GM21825 (cell line): ENCODE data around the gene FSTL4.
"Not testable (repeated sequence)": the region's sequence is repeated elsewhere in the genome, so short reads cannot be mapped to it uniquely, and the experiment has no call there.

ENCODE experiments used
- ATAC-seq: cut with Tn5 transposase; IDR thresholded peaks from one replicate; pipeline ENCODE4 v1.9.1; 2021; ENCODE audit warnings: mild to moderate bottlenecking, moderate library complexity; ENCODE audit not compliant: unreplicated experiment

Gene FSTL4

DNA sequence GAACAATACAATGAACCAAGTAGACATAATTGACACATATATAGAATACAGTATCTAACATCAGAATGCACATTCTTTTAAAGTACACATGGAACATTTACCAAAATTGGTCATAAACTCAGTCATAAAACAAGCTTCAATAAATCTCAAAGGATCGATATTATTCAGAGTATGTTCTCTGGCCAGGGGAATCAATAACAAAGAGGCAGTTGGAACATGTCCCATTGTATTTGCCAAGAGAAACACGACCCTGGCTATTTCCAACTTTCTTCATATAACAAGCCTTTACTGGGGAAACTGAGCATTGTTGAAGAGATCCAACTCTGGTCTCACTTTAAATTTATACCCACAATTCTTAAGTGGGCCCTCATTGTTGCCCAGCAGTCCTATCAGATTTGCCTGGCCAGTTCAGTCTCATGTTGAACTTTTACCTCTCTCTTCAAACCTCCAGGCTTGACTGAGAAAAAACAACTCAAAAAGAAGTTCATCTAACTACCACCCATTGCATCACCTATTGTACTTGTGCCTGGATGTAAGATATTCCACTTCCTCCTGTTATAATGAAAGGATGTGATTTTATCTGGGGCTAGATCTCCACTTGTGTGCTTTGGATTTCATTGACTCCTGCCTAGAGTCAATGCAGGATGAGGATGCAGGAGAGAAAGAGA lies 398.1 kb downstream of the FSTL4 start:
- ATAC-seq, result no peak

DNA sequence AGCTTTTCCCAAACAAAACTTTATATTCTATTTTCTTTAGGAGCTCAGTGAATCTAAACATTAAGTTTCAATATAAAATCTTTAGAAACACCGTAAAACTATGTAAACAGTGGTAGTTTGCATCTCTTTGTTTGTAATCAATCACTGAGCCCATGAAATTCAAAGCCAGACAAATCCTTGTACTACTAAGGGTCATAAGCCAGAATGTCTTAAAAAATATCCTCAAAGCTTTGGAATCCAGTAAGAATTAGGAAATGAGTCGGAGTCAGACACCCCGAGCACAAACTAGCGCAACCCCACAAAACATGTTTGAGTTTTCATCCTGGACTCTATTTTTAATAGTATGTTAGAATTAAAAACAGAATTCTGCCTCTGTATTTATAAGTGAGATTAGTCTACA lies 406.7 kb downstream of the FSTL4 start:
- ATAC-seq, result no peak

DNA sequence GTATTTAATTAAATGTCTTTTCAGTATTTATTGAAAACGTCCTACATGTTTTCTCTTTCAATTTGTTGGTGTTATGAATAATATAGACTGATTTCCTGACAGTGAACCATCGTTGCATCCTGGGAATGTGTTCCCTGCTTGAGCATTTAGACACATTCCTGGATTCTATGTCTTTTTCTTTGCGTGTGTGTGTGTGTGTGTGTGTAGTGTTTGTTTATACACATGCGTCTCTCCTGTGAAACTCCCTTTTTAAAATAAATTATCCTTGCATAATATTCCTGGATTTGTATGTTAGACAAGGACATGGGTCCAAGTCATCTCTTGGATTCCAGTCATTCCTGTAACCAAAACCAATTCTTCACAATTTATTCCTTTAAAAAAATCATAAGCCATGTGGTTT lies 407.1 kb downstream of the FSTL4 start:
- no peak for ATAC-seq

DNA sequence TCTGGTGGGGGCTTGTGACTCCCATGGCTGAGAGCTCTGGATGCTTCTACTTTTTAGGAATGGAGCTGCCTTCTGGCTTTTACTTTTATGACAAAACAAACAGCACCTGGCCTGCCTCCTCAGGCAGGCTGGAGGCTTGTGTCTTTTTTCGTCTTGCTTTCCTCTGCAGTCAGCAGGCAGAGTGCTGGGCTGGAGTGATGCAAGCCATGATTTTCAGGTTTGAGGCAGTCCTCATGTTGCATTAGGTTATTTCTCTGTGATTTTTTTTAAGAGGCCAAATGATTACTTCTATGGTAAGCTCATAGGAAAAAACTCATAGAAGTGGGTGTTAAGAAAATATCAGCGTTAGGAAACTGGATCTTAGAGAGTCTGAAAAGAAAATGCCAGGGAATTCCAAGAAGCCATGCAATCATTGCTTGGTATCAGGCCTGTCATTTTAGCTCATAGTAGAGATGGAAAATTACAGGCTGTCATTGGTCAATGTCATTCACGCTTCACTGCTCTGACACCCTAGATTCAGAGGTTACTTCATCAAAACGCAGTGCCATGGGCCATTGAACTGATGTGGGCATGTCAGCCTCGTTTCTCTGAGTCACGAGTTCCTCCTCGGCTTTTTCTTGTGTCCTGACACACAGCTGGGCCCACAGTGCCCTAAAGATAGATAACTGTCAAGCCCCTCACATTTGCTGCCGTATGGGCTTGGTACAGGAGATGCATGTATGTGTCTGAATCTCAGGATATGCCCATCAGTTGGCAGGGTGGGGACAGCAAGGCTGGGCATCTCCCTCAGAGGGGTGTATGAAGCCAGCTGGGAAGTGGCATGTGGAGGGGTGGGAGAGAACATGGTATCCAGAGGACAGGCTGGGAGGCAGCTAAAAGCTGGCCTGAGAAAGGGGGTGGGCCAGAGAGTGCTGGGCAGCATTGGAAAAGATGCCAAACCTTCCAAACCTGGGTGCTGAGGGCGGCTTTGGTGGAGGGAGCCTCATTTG lies 408.7 kb downstream of the FSTL4 start:
- ATAC-seq, result no peak

DNA sequence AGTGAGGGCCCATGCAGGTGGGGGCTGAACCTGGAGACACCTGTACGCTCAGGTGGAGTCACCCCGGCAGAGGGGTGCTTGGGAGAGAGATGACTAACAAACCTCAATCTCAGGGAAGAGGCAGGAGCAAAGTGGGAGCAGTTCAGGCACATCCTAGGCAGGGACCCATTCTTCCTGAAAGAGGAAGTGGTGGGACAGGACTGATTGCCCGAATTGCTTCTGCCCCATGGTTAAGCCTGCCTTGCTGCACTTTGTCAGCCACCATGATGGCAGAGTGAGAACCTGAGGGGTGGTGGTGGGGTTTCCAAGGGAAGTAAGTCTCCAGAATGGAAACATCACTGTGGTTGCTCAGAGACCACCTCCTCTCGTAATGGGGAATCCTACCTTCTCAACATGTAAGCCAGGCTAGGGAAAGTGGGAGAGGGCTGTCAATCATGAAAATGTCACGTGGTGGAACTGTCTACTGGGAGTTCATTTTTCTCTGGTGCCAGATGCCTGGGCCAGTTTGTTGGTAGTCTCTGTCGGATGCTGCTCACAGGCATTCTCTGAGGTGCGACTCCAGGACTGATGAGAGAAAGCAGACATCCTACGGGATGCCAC lies 410.2 kb downstream of the FSTL4 start:
- ATAC-seq, result no peak

DNA sequence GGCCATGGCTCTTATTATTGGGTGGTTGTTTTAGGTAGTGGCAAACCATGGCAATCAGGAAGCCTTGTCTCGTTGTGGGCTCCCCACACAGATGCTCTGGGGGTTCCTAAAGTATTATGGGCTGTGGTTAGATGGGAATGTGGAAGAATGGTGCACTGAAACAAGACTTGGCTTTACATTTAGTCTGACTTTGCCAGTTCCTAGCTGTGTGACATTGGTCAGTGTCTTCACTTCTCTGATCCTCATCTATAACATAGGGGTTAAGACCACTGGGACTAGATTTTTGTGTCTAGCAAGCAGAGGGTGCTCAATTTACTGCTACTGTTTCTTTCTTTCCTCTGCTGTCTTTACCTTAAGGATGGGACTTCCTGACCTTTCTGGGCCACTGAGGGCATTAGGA lies 411.0 kb downstream of the FSTL4 start:
- ATAC-seq, result no peak

DNA sequence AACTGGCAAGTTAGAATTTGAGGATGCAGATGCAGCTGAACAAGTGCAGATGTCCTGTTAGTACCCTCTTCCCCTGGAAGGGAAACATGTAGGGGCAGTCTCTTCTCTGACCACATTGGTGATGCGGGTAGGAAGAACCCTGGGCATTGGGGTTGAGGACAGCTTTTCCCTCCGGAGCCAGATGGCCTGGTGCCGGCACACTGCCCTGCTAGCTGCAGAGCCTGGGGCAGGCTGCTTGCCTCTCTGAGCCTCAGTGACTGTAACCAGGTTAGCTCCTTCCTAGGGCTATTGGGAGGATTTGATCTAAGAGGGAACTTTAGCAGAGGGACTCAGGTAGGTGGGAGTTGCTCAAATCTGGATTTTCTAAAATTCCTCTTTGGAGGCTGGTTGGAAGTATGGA lies 412.1 kb downstream of the FSTL4 start:
- no peak for ATAC-seq

DNA sequence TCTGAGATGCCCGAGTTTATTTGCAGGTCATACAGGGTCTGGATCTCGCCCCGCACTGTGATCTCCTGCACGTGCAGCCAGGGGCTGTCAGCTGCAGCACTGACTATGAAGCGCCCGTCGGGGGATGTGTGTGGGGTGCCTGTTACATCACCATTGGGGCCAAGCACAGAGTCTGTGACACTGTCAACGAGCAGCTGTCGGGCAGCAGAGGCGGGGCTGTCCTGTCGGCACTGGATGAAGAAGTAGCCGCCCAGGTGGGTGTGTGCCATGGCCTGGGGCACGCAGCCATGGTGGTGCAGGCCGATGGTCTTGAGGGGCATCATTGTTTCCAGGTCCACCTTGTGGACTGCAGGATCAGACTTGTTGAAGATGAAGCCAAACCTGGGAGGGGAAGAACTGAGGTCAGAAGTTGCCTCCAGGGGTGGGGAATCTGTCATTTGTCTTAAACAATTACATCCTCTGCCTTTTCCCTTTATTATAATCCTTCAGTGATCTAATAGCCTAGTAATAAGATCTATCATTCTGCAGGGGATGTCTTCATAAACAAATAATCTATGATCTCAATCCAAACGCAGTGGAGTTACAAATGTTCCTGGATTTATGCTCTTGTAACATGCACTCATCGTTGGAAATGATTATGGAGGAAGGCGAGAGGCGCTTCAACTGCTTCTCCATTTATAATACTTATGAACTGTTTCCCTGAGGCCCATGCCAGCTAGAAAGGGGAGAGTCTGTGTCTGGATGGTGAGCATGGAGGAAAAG lies 412.7 kb downstream of the FSTL4 start:
- ATAC-seq, result no peak

DNA sequence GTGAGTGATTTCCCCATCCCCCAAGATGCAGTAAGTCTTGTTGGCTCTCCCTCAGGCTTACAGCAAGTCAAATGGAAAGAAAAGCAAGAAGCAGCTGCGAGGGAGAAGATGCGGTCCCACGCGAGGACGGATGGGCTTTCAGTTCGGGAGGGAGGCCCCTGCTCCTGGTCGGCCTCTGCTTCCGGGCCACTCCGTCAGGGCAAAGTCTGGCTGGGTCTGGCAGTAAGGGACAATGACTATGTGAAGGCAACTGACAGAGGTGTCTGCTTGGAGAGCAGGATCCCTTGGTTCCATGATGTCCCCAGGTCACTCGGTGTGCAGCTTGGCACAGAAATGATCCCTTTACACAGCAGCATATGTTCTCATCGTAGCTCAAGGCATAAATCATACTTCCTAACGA lies 413.8 kb downstream of the FSTL4 start:
- ATAC-seq, result no peak

DNA sequence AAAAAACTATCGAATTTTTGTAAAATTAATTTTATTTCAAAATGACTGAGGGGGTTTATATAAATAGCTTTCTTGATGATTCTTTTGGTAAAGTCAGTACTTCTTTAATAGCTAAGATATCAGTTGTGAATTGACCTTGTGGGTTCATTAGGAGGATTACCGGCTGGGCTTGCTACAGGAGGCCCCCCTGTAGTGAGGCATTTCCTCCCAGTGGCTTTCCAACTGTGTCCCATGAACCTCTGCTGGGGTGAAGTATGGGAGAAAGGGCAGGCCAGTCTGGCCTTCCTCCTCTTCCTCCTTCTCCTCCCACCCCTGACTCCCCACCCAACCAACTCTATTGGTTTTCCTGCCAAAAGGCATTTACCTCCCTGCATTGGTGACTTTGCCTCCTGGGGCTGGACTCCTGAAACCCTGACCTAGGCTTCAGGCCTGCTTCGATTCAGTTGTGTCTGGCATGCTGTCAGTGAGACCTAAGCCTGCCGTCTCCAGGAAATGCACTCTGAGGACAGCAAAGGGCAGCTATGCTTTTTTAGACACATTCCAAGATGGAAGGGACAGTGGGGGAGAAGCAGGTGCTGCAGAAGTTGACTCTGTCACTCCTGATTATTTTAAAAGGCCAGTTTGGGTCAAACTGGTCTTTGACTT lies 415.8 kb downstream of the FSTL4 start:
- no peak for ATAC-seq

DNA sequence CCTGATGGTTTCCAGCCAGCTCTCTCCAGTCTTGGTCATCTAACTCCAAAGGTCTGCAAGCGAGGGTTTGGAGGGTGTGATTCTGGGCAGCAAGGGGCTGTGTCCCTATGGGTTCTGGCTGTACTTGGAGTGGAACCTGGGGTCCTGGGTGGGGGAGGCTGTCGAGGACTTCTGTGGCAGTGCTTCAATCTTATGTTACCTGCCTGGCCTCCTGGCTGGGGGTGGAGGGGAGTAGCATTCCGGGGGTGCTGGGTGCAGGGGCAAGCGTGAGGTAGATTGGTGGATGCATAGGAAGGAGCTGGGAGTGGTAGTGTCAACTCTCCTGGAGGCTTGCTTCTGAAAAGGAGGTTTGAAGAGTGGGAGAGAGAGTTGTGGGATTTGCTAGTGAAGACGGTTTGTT lies 417.1 kb downstream of the FSTL4 start:
- no peak for ATAC-seq

DNA sequence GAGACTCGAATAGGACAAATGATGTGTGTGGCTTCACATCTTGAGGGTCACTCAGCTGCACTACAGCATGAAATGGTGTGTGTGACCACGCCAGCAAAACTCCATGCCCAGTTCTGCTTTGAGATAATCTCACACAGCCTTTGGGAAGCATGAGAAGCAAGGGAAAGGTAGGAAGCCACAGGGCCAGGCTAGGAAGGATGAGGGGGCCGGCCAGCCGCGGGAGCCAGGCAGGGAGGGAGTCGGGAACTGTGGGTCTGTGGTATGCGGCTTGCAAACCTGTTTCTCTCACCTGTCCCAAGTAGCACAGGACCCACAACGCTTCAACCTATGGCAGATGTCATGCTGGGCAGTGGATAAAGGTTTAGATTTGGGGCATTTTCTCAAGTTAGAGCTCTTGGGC lies 418.5 kb downstream of the FSTL4 start:
- ATAC-seq, result no peak

DNA sequence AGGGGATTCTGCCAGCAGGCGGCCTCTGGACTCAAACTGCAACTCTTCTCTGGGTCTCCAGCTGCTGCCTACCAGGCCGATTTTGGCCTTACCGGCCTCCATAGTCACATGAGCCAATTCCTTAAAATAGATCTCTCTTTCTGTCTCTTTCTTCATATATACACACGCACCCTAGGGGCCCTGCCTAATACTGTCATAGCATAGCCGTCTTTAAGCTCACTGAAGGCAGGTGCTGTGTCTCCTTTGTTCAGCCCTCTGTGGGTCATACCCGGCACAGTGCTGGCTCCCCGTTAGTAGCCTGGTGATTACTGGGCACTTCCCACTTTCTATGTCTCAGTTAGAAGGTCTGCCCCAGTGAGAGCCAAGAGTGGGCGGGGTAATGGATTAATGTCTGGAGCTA lies 419.6 kb downstream of the FSTL4 start:
- ATAC-seq, result no peak

DNA sequence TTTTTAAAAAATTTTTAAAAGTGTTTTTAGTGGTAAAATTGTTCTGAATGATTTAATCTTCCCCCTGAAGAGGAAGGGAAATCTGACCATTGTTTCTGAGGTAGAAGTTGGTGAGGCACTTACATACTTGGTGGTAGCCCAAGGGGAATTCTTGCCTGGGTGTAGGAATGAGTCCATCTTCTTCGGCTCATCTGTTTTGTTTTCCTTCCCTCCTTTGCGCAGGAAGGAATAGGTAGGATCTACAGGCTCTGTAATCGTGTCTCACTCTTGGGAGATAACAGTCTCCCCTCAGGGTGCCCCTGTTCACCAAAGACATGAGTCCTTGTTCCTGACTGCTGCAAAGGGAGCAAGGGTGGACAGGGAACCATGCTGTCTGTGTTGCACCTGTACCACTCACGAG lies 422.5 kb downstream of the FSTL4 start:
- ATAC-seq, result no peak

DNA sequence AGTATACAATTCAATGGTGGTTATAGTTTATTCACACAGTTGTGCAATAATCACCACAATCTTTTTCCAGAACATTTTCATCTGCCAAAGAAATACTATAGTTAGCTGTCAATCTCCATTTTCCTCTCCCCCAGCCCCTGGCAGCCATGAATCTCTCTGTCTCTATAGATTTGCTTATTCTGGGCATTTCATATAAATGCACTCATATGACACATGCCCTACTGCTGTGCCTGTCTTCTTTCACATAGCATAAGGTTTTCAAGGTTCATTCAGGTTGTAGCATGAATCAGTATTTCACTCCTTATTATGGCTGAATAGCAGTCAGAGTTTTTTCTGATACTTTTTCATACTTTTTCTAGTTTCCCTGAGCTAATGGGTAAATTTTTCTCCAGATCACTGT lies 432.9 kb downstream of the FSTL4 start:
- ATAC-seq, result no peak

DNA sequence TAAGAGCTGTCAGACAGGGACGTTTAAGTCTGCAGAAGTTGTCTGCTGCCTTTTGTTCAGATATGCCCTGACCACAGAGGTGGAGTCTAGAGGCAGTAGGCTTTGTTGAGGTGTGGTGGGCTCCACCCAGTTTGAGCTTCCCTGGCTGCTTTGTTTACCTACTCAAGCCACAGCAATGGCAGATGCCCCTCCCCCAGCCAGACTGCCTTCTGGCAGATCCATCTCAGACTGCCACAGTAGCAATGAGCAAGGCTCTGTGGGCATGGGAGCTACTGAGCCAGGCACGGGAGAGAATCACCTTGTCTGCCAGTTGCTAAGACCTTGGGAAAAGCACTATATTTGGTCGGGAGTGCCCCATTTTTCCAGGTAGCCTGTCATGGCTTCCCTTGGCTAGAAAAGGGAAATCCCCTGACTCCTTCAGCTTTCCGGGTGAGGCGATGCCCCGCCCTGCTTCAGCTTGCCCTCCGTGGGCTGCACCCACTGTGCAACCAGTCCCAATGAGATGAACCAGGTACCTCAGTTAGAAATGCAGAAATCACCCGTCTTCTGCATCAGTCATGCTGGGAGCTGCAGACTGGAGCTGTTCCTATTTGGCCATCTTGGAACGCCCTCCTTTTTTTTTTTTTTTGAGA lies 441.5 kb downstream of the FSTL4 start:
- ATAC-seq, result not testable (repeated sequence)

DNA sequence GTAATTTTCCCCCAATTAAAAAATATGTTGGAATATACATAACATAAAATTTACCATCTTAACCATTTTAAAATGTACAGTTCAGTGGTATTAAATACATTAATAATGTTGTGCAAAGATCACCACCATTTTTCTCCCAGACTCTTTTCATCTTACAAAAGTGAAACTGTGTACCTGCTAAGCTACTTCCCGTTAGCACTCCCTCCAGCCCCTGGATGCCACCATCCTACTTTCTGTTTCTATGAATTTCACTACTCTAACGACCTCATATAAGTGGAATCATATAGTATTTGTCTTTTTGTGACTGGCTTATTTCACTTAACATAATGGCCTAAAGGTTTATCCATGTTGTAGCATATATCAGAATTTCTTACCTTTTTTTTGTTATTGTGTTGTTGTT lies 447.6 kb downstream of the FSTL4 start:
- no peak for ATAC-seq

DNA sequence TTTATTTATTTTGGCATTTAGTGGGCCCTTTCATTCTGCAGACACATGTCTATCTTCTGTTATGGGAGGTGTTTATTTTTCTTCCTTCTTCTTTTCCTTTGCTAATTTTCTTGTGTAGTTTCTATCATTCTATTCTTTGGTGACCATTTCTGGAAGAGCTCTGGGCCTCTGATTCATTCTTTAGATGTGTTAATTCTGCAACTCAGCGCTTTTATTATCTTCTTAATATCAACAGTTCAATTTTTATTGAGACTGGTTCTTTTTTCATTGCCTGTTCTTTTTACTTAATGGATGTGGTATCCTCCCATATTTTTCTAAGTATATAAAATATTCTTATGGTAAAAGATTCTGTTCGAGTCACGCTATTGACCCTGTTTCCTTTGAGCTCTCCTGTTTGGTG lies 448.5 kb downstream of the FSTL4 start:
- ATAC-seq, result no peak

DNA sequence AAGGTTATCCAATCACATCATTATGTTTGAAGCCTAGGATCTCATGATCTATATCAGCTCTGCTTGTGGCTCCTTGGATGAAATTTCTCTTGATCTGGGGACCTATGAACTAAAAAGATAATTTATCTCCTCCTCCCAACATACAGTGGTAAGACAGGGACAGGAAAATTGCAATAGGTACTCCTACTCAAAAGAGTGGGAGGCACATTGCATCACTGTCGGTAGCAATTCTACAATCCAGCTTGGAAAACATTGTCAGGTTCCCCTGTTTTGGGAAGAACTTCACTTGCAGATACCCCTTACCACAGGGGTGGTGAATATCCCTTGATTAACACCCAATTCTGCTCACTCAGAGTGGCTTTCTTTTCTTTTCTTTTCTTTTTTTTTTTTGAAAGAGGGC lies 452.8 kb downstream of the FSTL4 start:
- ATAC-seq, result no peak

DNA sequence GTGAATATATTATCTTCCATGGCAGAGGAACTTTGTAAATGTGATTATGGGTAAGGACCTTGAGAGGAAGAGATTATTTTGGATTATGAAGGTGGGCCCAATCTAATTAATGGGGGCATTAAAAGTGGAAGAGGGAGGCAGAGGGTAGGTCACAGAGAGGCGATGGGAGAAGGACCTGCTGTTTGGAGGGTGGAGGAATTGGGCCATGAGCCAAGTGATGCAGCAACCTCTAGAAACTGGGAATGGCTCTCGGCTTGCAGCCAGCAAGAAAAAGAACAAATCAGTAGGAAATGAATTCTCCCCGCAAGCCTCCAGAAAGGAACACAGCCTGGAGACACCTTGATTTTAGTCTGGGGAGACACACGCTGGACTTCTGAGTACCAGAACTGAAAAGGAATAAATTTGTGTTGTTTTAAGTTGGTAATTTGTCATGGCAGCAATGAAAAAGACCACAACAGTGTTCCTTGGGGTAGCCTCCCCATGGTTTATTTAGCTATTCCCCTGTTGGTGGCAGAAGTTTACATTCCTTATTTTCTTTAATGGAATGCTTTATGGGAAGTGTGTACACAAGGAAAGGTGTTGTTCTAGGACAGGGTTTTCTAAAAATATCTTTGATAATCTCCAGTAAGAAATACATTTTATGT lies 456.9 kb downstream of the FSTL4 start:
- ATAC-seq, result no peak
